GM08714 (cell line): ENCODE data around the gene DOCK10.
A peak's percentile ranks its signal among the peaks of the same experiment; 100 is the strongest.

Experiments
- H3K4me3 ChIP-seq: fragments of 200-500 bp; sonication (Bioruptor generic); 2 replicates; pipeline ENCODE4 v1.5.1; 2014; ENCODE audit warnings: mild to moderate bottlenecking, low read length, inconsistent platforms
- ZNF274 ChIP-seq: IDR thresholded peaks from 2 replicates; pipeline ENCODE4 v1.6.1; 2012; ENCODE audit warnings: mild to moderate bottlenecking, low read depth, low read length

The DOCK10 gene

GRCh38 chr2:225041851-225042799, at the start of gene DOCK10:
Gene DOCK10, minus strand, starts transcription at chr2:225042468. Its CDS starts 94 bp downstream, at chr2:225042374.
- TF ChIP-seq ZNF274: no peak
- peak within 1 kb of the TSS; percentile 72; the same call in 1 of the 2 replicates for H3K4me3 ChIP-seq

- TF ChIP-seq ZNF274: no peak
- H3K4me3 ChIP-seq: no peak overlapping the region
Measured at GRCh38 chr2:225091336-225091735, 49.1 kb upstream of the DOCK10 start.

- TF ChIP-seq ZNF274: no peak
Measured at GRCh38 chr2:225090746-225091145, 48.5 kb upstream of the DOCK10 start.

GRCh38 chr2:225086915-225087314, 44.6 kb upstream of the DOCK10 start:
- no peak for TF ChIP-seq ZNF274
- no peak overlapping the region for H3K4me3 ChIP-seq

More at GRCh38 chr2:225090746-225091145, 48.5 kb upstream of the DOCK10 start:
- H3K4me3 ChIP-seq: no peak overlapping the region

GRCh38 chr2:225086439-225086838, 44.2 kb upstream of the DOCK10 start:
- no peak overlapping the region for H3K4me3 ChIP-seq
- no peak for TF ChIP-seq ZNF274

- no peak overlapping the region for H3K4me3 ChIP-seq
- TF ChIP-seq ZNF274: no peak
Measured at GRCh38 chr2:225083276-225083675, 41.0 kb upstream of the DOCK10 start.

- H3K4me3 ChIP-seq: no peak overlapping the region
- TF ChIP-seq ZNF274: no peak
Measured at GRCh38 chr2:225076125-225076524, 33.9 kb upstream of the DOCK10 start.

- H3K4me3 ChIP-seq: no peak overlapping the region
- TF ChIP-seq ZNF274: no peak
Measured at GRCh38 chr2:225074919-225075681, 32.8 kb upstream of the DOCK10 start.

- H3K4me3 ChIP-seq: no peak overlapping the region
- no peak for TF ChIP-seq ZNF274
Measured at GRCh38 chr2:225074366-225074765, 32.1 kb upstream of the DOCK10 start.

- no peak for TF ChIP-seq ZNF274
- H3K4me3 ChIP-seq: no peak overlapping the region
Measured at GRCh38 chr2:225073198-225073597, 30.9 kb upstream of the DOCK10 start.

- no peak overlapping the region for H3K4me3 ChIP-seq
- no peak for TF ChIP-seq ZNF274
Measured at GRCh38 chr2:225072444-225072843, 30.2 kb upstream of the DOCK10 start.

GRCh38 chr2:225070811-225071210, 28.5 kb upstream of the DOCK10 start:
- TF ChIP-seq ZNF274: no peak
- no peak overlapping the region for H3K4me3 ChIP-seq

- TF ChIP-seq ZNF274: no peak
- no peak overlapping the region for H3K4me3 ChIP-seq
Measured at GRCh38 chr2:225069966-225070365, 27.7 kb upstream of the DOCK10 start.

- no peak for TF ChIP-seq ZNF274
- no peak overlapping the region for H3K4me3 ChIP-seq
Measured at GRCh38 chr2:225069477-225069876, 27.2 kb upstream of the DOCK10 start.

- no peak for TF ChIP-seq ZNF274
- no peak overlapping the region for H3K4me3 ChIP-seq
Measured at GRCh38 chr2:225065882-225066281, 23.6 kb upstream of the DOCK10 start.
